Lung (tissue), 12 donors: ENCODE results near the gene SULF2. TPM values are rescaled to one million over a fixed set of nuclear protein-coding genes. Genes with fewer than 3 reads are reported as not detected.

Source experiments
- ATAC-seq: fragments of 200-7000 bp; cut with Tn5 transposase; one replicate; pipeline ENCODE4 v1.9.1; 2020; ENCODE audit warnings: moderate number of reproducible peaks; ENCODE audit not compliant: insufficient read depth, low FRiP score
- DNase-seq, 3 donors: peaks; one replicate each; pipeline ENCODE4 v3.0.0-alpha.2; 2013 to 2017
- H3K27ac ChIP-seq, 2 donors: one replicate each; pipeline ENCODE4 v1.5.1; 2013; ENCODE audit warnings: mild to moderate bottlenecking in 2 of 2, moderate library complexity in 2 of 2, control low read depth in 1 of 2, inconsistent platforms in 1 of 2, low read depth in 1 of 2, low read length in 1 of 2
- H3K27me3 ChIP-seq, 3 donors: one replicate each; pipeline ENCODE4 v1.5.1; 2013; ENCODE audit warnings: low read length in 2 of 3; ENCODE audit not compliant: control insufficient read depth in 3 of 3, insufficient read depth in 3 of 3
- H3K36me3 ChIP-seq, 4 donors: one replicate each; pipeline ENCODE4 v1.5.1; 2013; ENCODE audit warnings: low read length in 4 of 4, mild to moderate bottlenecking in 1 of 4, moderate library complexity in 1 of 4; ENCODE audit not compliant: control insufficient read depth in 4 of 4, insufficient read depth in 4 of 4
- H3K4me1 ChIP-seq, 5 donors: one replicate each; pipeline ENCODE4 v1.5.1; 2013; ENCODE audit warnings: low read length in 5 of 5, mild to moderate bottlenecking in 2 of 5, moderate library complexity in 1 of 5; ENCODE audit not compliant: control insufficient read depth in 5 of 5, insufficient read depth in 5 of 5
- H3K4me3 ChIP-seq: one replicate; pipeline ENCODE4 v1.5.1; 2013; ENCODE audit warnings: mild to moderate bottlenecking, control low read depth, moderate library complexity
- H3K9ac ChIP-seq, 2 donors: one replicate each; pipeline ENCODE4 v1.5.1; 2013; ENCODE audit warnings: low read length in 2 of 2, control low read depth in 1 of 2; ENCODE audit not compliant: insufficient read depth in 1 of 2
- H3K9me3 ChIP-seq, 4 donors: one replicate each; pipeline ENCODE4 v1.5.1; 2013; ENCODE audit warnings: low read length in 3 of 4, mild to moderate bottlenecking in 1 of 4, moderate library complexity in 1 of 4; ENCODE audit not compliant: control insufficient read depth in 4 of 4, insufficient read depth in 3 of 4
- CTCF ChIP-seq: IDR thresholded peaks from 2 replicates; pipeline ENCODE4 v1.5.1; 2012; ENCODE audit warnings: mild to moderate bottlenecking; ENCODE audit errors: control extremely low read depth, extremely low read depth
- WGBS, 2 donors: extraction: QIAGEN DNeasy Blood & Tissue Kit; methylation state at CpG; one replicate each; pipeline ENCODE4 v1.1.7; 2013; 5-methylcytosine and 5-hydroxymethylcytosine counted together
- polyA plus RNA-seq, 2 donors: library from polyadenylated mRNA; stranded (reverse); fragments of 200-250 nt; gene quantifications; one replicate each; pipeline ENCODE4 v1.2.1, GENCODE V29; 2013
- total RNA-seq, 2 donors: library from RNA; depleted of rRNA in 1 of 2; stranded (reverse); fragments of >200 nt in 1 of 2; gene quantifications; one replicate each; pipeline ENCODE4 v1.2.1, GENCODE V29; 2014 to 2021
- donor health status: control.
- donor health status: control.
- donor health status: Bipolar disorder and iron deficiency.
- donor health status: healthy.
- donor health status: DM: yes; HTN: yes; CAD: no.

Gene SULF2
- total and polyA plus RNA-seq, 4 donors, result 17.7 to 42.4 (median 23.6) TPM

- 72 to 75% methylated on average over 5 of the region's 5 CpGs for WGBS, 2 donors
- Histone ChIP-seq H3K36me3 (no peaks in the 10 kb centered on the region), H3K27me3 (peaks cover 0 to 2% (median 0%) of the 10 kb centered on the region in 3 donors), H3K9me3 (peaks cover 0 to 11% (median 2%) of the 10 kb centered on the region in 4 donors), H3K9ac (no peak overlapping the region), H3K4me1 (peaks cover 0 to 2% (median 0%) of the 10 kb centered on the region in 5 donors), H3K27ac (no peak overlapping the region), H3K4me3 (no peak overlapping the region)
- no peak for DNase-seq
- no peak for TF ChIP-seq CTCF
- ATAC-seq, result no peak
Observed at GRCh38 chr20:47775841-47776240, 9.4 kb downstream of the SULF2 start.

GRCh38 chr20:47775039-47775438 is 10.2 kb downstream of the SULF2 start:
- Histone ChIP-seq H3K9ac (no peak overlapping the region), H3K9me3 (peaks cover 0 to 16% (median 2%) of the 10 kb centered on the region in 4 donors), H3K36me3 (no peaks in the 10 kb centered on the region), H3K4me3 (no peak overlapping the region), H3K4me1 (peaks cover 0 to 2% (median 0%) of the 10 kb centered on the region in 5 donors), H3K27me3 (peaks cover 0 to 2% (median 0%) of the 10 kb centered on the region in 3 donors), H3K27ac (no peak overlapping the region)
- no peak for DNase-seq
- 96 to 99% methylated on average over 5 of the region's 5 CpGs for WGBS, 2 donors
- no peak for TF ChIP-seq CTCF
- no peak for ATAC-seq

GRCh38 chr20:47774131-47774777 is 11.0 kb downstream of the SULF2 start:
- Histone ChIP-seq H3K9ac (no peak overlapping the region), H3K4me1 (peaks cover 0 to 2% (median 0%) of the 10 kb centered on the region in 5 donors), H3K36me3 (no peaks in the 10 kb centered on the region), H3K27ac (peak overlapping the region in 1 of 2 donors; percentile 56), H3K27me3 (peaks cover 0 to 2% (median 0%) of the 10 kb centered on the region in 3 donors), H3K4me3 (no peak overlapping the region), H3K9me3 (peaks cover 0 to 16% (median 2%) of the 10 kb centered on the region in 4 donors)
- ATAC-seq, result no peak
- DNase-seq, result no peak
- TF ChIP-seq CTCF, result no peak
- WGBS, 2 donors, result 54 to 73% methylated on average over 13 to 14 of the region's 14 CpGs
